Activated T-cell treated with anti-CD3 and anti-CD28 coated beads for 4 hours (primary cell): ENCODE measurements around the gene DLG2.

Experiments used
- DNase-seq: peaks from one replicate; pipeline ENCODE4 v3.0.0-alpha.2; 2020

The DLG2 gene

GRCh38 chr11:83572581-83573496, 2054.3 kb downstream of the DLG2 start:
- DNase-seq = no peak

GRCh38 chr11:83571302-83571701, 2055.8 kb downstream of the DLG2 start:
- no peak for DNase-seq

DNA sequence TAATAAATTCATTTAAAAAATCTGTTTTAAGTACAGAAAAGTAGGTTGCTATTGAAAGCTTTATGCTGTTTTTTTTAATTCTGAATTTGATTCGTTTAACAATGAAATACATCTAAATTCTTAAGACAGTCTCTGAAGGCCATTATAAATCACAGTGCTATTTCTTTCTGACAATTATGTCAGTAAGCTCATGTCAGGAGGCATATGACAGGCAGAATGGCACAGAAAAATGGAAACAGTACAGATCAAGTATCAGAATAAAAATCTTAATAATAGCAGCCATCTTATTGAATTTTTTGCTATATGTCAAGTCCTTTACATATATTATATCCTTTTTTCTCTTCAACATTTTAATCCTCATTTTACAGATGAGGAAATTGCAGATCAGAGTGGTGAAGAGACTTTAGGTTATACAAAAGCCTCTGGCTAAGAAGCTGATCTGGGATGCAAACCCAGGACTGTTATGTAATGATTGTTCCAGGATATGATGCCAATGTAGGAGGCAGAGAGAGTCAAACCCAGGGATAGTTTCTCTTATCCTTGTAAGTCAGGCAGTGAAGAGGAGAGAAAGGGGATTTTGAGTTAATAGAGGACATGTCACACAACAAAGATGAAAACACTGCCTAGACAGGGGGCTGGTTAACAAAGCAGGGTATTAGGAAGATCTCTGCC, 2057.9 kb downstream of the DLG2 start:
- no peak for DNase-seq

DNA sequence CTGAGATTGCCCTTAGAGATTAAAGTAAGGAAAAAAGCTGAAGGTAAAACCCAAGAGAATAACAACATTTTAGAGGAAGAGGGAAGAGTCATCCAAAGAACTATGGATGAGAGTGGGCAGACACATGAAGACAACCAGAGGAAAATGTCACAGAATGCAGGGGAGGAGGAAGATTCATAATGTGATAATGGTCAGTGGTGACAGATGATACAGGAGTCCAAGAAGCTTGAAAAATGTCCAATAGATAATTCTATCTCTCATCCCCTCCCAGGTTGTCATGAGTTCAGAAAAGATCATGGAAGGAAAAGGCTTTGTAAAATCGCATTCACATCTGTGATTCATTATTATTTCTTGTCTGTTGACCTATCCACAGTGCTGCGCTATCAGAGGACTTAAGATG, 2058.6 kb downstream of the DLG2 start:
- no peak for DNase-seq

DNA sequence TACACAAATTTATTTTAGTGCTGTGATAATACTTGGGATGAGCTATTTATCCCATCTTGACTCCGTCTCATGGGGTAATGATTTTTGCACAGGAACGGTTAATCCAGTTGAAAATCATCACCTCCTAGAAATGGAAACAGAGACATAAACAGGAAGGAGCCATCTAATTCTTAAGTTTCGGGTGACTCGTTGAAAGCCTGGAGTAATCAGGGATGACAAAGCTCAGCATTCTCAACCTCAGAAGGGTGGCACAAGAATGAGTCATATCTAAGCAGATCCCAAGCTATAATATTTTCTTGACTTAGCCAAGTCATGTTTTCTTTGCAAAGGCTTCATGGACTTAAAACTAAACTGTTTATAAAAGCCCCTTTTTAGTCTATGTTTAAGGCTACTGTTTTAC, 2060.2 kb downstream of the DLG2 start:
- no peak for DNase-seq

GRCh38 chr11:83564870-83565269, 2062.3 kb downstream of the DLG2 start:
- no peak for DNase-seq

DNA sequence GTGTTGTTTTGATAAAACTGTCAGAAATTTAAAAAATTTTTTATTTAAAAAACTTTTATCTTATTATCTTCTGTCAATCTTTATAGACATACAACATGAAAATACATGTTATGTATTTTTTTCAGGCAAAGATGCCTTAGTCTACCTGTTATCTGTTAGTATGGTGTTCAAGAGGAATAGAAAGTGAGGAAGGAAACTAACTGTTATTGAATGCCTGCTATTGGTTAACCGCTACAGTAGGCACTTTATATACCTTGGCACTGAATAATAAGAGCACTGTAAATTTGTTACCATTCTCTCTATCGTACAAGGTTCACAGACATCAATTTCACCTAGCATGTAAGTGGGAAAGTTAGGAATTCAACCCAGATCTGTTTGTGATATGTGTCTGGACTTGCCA, 2068.9 kb downstream of the DLG2 start:
- no peak for DNase-seq

GRCh38 chr11:83557653-83558052, 2069.5 kb downstream of the DLG2 start:
- DNase-seq = no peak

GRCh38 chr11:83554876-83555275, 2072.3 kb downstream of the DLG2 start:
- DNase-seq = no peak

DNA sequence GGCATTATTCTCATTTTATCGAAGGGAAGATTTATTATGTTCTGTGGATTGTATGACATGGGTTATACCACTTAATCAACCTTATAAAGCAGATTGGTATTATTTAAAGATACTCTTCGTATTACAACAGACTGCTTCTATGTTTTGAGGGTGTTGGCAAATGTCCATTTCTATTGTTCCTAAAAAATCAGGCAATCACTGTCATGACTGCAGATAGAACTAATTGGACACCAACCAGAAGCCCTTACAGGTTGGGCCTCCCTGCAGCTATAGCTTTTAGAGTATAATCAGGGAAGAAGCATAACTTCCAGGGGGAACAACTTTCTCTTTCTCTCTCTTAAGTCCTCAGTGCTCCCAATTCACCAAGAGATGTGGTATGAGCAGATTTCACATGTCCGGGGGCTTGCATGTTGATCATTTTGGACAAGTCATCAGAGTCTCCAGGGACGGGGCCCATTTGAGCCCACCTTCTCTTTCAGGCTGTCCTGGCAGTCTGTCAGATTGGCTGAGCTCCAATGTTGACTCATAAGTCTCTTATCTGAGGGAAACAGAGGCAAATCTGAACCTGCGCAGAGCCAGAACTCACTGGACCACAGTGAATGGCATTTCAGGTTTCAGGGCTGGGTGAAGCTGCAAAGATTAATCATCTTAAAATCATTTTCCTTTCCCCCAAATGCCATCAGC, 2077.0 kb downstream of the DLG2 start:
- DNase-seq = no peak

GRCh38 chr11:83546368-83546767, 2080.8 kb downstream of the DLG2 start:
- DNase-seq = no peak

DNA sequence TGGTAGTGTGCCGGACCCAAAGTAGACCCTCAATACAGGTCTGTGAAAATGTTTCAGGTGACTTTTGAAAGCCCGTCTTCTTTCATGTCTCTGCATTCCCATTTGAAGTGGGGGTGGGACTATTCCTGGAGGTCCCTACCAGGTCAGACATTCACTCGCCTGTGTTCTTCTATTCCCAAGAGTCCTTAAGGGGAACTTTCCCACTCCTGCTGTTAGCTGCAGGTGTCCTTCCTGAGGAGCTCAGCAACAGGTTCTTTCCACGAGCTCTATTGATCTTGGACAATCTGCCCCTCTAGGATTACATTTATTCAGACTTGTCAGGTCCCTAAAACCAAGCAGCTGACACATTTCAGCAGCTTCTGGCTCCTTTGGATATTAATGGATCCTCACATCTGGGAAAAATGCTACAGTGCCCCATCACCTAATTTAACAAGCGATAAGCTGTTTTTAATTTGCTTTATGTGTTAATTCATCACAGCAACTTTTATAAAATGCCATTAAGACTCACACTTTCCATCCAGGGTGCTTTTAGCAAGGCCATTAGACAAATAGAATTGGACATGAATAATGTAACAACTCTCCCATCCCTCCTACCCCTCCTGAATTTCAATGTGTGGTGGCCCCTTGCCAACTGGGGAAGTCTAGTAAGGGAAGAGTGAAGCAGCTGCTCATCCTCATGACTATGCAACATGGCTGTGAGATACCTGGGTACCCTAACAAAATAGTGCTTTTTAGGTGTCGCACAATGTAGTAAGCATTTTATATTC, 2081.5 kb downstream of the DLG2 start:
- DNase-seq = no peak

- DNase-seq = no peak
These were observed 2082.3 kb downstream of the DLG2 start for GRCh38 chr11:83544846-83545245.

- DNase-seq = no peak
These were observed 2083.3 kb downstream of the DLG2 start for GRCh38 chr11:83543706-83544439.

DNA sequence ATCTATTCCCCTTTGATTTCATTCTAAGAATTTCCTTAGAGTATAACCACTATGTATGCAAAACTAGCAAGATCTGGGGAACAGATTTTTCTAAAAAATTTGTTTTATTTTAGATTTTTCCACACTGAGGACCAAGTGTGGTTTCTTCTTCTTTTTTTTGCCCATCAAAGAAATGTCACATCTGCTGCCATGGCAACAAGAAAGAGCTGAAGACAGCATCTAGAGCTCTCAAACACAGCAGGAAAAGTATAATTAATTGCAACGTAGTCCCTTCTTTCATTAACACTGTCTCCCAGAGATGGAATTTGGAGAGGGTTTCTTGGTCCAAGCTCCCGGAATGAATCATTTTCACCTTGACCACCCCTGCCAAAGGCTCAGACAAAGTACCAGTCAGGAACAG, 2084.3 kb downstream of the DLG2 start:
- DNase-seq = no peak

DNA sequence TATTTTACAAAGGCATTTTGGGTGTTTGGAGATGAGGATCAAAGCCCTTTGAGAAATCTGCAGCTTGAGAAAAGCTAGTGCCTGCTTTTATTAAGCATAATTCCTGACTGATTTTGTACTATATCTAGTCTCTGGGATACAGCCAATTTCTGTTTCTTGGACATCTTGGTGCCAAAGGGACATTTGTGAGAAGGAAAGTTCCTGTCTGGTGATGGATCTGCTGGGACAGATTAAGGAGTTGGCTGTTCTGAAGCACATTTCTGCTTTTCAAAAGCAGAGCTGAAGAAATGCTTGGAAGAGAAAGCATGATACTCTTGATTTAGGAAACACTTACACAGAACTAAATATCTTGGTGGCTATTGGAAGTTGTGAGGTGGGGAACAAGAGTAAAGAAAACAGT, 2086.4 kb downstream of the DLG2 start:
- DNase-seq = no peak

DNA sequence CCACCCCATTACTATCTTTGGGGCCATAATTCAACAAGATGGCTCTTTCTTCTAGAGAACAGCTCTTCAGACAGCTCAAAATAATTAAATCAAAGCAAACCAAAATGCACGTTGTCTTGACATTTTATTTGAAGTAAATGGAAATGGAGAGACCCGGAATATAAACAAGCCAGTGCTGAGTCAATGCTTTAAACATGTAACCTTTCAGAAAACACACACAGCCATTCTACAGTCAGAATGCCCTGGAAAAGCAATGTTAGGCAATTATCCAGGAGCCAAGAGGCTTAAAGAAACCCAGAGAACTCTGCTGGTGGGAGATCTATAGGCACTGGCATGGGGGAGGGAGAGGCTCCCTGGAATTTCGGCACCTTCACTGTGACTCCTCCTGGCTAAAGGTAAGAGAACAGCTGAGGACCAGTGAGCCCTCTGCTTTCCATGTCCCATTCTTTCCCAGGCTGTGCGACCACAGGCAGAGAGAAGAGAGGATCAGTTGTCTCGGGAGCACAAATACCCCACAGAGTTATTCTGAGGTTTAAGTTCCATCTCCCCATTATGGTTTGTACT, 2086.9 kb downstream of the DLG2 start:
- no peak for DNase-seq

DNA sequence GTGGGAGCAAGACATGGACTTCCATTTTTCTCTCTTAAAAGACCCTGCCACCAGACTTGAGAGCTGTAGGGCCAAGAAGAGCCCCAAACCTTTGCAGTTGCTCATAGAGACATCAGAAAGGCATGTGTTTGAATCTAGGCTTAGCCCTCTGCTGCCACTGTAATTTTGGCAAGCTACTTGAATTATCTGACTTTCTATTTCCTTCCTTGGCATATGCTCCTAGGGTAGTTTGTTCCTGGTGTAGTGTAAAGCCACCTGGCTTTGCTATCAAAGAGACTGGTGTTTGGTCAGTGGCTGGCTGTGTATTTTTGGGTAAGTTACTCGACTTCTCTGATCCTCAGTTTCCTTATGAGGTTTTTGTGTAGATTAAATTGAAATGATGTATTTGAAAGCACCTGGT, 2088.9 kb downstream of the DLG2 start:
- no peak for DNase-seq

DNA sequence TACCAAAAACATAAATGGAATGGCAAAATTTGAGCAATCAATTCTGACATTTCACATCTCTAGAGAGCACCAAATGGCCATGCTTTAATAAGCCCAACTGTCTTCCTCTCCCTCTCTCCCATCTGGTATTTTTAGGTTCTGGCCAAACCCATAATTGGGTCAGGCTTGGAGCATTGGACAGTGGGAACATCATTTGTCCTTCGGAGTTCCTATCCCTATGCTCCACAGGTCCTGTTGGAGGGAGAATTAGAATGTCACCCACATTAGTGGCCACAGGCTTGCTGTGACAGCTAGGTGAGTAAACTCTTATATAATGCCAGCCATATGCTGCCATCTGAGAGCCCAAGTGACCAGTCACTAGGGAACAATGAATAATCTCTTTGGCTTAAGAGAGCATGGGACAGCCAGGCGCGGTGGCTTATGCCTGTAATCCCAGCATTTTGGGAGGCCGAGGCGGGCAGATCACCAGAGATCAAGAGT, 2090.0 kb downstream of the DLG2 start:
- DNase-seq = no peak

DNA sequence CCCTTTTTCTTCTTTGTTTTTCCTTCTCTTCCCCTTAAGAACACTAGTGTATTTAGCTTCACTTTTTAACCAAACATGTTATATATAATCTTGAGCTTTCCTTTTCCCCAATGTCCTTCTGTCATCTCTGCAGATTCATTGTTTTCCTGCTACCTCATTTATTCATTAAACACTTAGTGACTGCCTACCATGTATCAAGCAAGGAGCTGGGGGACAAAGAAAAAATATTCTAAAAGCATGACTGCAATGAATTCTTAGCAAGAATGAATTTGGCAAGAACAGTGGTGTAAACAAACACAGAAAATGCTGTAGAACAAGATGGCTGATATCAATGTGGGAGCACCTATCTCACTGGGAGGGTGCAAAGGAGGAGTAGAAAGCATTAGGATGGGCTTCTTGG, 2094.0 kb downstream of the DLG2 start:
- DNase-seq = no peak

GRCh38 chr11:83528877-83529276, 2098.3 kb downstream of the DLG2 start:
- no peak for DNase-seq

- no peak for DNase-seq
These were observed 2098.9 kb downstream of the DLG2 start for GRCh38 chr11:83528225-83528624.
